IMR-90 (cell line): ENCODE results near the gene SNX15.

ENCODE experiments used
- BHLHE40 ChIP-seq: fragments of 150-350 bp; IDR thresholded peaks from 2 replicates; pipeline ENCODE4 v1.6.1; 2016; ENCODE audit warnings: mild to moderate bottlenecking, low read depth, low read length
- CEBPB ChIP-seq: IDR thresholded peaks from 2 replicates; pipeline ENCODE4 v1.6.1; 2012; ENCODE audit warnings: low read depth, low read length, improper control_type of control experiment
- CHD1 ChIP-seq: IDR thresholded peaks from 2 replicates; pipeline ENCODE4 v1.6.1; 2012; ENCODE audit warnings: low read depth, low read length, improper control_type of control experiment
- CTCF ChIP-seq: conservative IDR thresholded peaks from 2 replicates; pipeline ENCODE4 v1.5.1; 2012; ENCODE audit warnings: mild to moderate bottlenecking, low read depth, low read length, improper control_type of control experiment
- ELK1 ChIP-seq: fragments of 150-350 bp; IDR thresholded peaks from 2 replicates; pipeline ENCODE4 v1.6.1; 2016; ENCODE audit warnings: low read depth, mild to moderate bottlenecking, low read length, moderate library complexity, borderline replicate concordance
- MAFK ChIP-seq: IDR thresholded peaks from 2 replicates; pipeline ENCODE4 v1.6.1; 2012; ENCODE audit warnings: low read depth, low read length, improper control_type of control experiment
- POLR2A ChIP-seq: IDR thresholded peaks from 2 replicates; pipeline ENCODE4 v1.6.1; 2012; ENCODE audit warnings: mild to moderate bottlenecking, low read depth, low read length
- RAD21 ChIP-seq: IDR thresholded peaks from 2 replicates; pipeline ENCODE4 v1.6.1; 2012; ENCODE audit warnings: low read length, improper control_type of control experiment
- RCOR1 ChIP-seq: IDR thresholded peaks from 2 replicates; pipeline ENCODE4 v1.6.1; 2012; ENCODE audit warnings: mild to moderate bottlenecking, low read length, improper control_type of control experiment; ENCODE audit not compliant: insufficient replicate concordance

GRCh38 chr11:65014726-65015227 lies 12.5 kb upstream of the SNX15 start:
- TF ChIP-seq RAD21 (no peak), CTCF (no peak), POLR2A (no peak), ELK1 (no peak), BHLHE40 (no peak), RCOR1 (no peak), CHD1 (no peak), MAFK (no peak), CEBPB (no peak)
